Measurements from ENCODE around the gene TBC1D5.
"Not testable (repeated sequence)": the region's sequence is repeated elsewhere in the genome, so short reads cannot be mapped to it uniquely, and the experiment has no call there.

Gene TBC1D5

DNA sequence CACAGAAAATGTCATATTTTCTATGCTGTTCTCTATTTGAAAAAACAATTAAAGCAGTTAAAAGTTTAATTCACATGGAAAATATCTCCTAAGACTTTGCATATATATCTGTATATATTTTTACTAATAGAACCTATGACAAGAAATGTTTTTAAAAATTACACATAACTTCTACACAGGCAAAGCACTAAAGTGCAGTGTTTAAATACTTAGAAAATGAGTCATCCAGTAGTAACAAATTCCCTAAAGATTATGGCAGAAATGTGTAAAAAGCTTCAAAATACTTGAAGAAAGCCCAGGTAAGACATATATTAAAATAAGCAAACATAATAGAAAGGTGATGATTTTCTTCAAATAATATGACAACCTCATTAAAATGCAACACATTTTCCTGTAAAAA is 236.6 kb downstream of the TBC1D5 start:
- DNase-seq (ENCODE audit: low read depth, low spot score) = peak; percentile 35
- in situ Hi-C loops (cut with HindIII; ENCODE audit: low sequenced_read_pairs) = no loop called here
- no peak overlapping the region for H3K4me3 ChIP-seq (ENCODE audit: low read depth, low read length)
- TF ChIP-seq, protein P1, sequence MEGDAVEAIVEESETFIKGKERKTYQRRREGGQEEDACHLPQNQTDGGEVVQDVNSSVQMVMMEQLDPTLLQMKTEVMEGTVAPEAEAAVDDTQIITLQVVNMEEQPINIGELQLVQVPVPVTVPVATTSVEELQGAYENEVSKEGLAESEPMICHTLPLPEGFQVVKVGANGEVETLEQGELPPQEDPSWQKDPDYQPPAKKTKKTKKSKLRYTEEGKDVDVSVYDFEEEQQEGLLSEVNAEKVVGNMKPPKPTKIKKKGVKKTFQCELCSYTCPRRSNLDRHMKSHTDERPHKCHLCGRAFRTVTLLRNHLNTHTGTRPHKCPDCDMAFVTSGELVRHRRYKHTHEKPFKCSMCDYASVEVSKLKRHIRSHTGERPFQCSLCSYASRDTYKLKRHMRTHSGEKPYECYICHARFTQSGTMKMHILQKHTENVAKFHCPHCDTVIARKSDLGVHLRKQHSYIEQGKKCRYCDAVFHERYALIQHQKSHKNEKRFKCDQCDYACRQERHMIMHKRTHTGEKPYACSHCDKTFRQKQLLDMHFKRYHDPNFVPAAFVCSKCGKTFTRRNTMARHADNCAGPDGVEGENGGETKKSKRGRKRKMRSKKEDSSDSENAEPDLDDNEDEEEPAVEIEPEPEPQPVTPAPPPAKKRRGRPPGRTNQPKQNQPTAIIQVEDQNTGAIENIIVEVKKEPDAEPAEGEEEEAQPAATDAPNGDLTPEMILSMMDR (IDR thresholded peaks at IDR 0.05; ENCODE audit: low read depth, low read length) = no peak

- in situ Hi-C loops (cut with HindIII; ENCODE audit: low sequenced_read_pairs) = no loop called here
Observed at GRCh38 chr3:17501745-17502144, 240.7 kb downstream of the TBC1D5 start.

GRCh38 chr3:17500618-17501017 is 241.8 kb downstream of the TBC1D5 start:
- TF ChIP-seq, protein P1 (IDR thresholded peaks at IDR 0.05; ENCODE audit: low read depth, low read length) = no peak
- H3K4me3 ChIP-seq (ENCODE audit: low read depth, low read length) = no peak overlapping the region
- peak; percentile 25 for DNase-seq (ENCODE audit: low read depth, low spot score)
- in situ Hi-C loops (cut with HindIII; ENCODE audit: low sequenced_read_pairs) = no loop called here

More at GRCh38 chr3:17501745-17502144, 240.7 kb downstream of the TBC1D5 start:
- no peak overlapping the region for H3K4me3 ChIP-seq (ENCODE audit: low read depth, low read length)
- TF ChIP-seq, protein P1 (IDR thresholded peaks at IDR 0.05; ENCODE audit: low read depth, low read length) = no peak
- no peak for DNase-seq (ENCODE audit: low read depth, low spot score)

DNA sequence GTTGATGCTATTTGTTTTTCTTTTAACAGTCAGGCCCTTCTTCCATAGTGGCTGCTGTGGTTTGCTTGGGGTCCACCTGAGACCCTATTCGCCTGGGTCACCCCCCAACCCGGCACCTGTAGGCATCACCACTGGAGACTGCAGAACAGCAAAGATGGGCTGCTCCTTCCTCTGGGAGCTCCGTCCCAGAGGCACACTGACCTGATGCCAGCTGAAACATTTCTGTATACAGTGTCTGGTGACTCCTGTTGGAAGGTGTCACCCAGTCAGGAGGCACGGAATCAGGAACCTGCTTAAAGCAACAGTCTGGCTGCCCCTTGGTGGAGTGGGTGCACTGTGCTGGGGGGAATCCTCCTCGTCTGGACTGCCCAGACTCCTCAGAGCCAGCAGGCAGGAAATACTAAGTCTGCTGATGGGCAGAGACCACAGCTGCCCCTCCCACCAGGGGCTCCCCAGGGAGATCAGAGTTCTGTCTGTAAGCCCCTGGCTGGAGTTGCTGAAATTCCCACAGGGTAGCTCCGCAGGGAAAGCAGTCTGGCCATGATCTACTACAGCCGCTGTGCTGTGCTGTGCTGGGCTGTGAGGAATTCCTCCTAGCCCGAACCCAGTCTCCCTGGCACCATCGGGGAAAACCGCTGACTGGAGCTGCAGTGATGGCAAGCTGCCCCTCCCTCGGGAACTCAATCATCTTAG is 248.2 kb downstream of the TBC1D5 start:
- TF ChIP-seq, protein P1 (IDR thresholded peaks at IDR 0.05; ENCODE audit: low read depth, low read length) = no peak
- H3K4me3 ChIP-seq (ENCODE audit: low read depth, low read length) = no peak overlapping the region
- in situ Hi-C loops (cut with HindIII; ENCODE audit: low sequenced_read_pairs) = no loop called here
- no peak for DNase-seq (ENCODE audit: low read depth, low spot score)

DNA sequence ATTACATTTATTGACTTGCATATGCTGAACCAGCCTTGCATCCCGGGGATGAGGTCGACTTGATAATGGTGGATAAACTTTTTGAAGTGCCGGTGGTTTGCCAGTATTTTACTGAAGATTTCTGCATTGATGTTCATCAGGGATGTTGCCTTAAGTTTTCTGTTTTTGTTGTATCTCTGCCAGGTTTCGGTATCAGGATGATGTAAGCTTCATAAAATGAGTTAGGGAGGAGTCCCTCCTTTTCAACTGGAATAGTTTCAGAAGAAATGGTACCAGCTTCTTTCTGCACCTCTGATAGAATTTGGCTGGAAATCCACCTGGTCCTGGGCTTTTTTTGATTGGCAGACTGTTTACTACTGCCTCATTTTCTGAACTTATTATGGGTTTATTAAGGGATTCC is 250.8 kb downstream of the TBC1D5 start:
- TF ChIP-seq, protein P1 (IDR thresholded peaks at IDR 0.05; ENCODE audit: low read depth, low read length) = no peak
- DNase-seq (ENCODE audit: low read depth, low spot score) = peak; percentile 87
- in situ Hi-C loops (cut with HindIII; ENCODE audit: low sequenced_read_pairs) = no loop called here
- no peak overlapping the region for H3K4me3 ChIP-seq (ENCODE audit: low read depth, low read length)

- DNase-seq (ENCODE audit: low read depth, low spot score) = peak; percentile 4
- in situ Hi-C loops (cut with HindIII; ENCODE audit: low sequenced_read_pairs); H3K4me3 ChIP-seq (ENCODE audit: low read depth, low read length): not testable (repeated sequence)
Observed at GRCh38 chr3:17491190-17491589, 251.2 kb downstream of the TBC1D5 start.

- in situ Hi-C loops (cut with HindIII; ENCODE audit: low sequenced_read_pairs) = no loop called here
- no peak overlapping the region for H3K4me3 ChIP-seq (ENCODE audit: low read depth, low read length)
- DNase-seq (ENCODE audit: low read depth, low spot score) = peak; percentile 16
- TF ChIP-seq, protein P1 (IDR thresholded peaks at IDR 0.05; ENCODE audit: low read depth, low read length) = no peak
Observed at GRCh38 chr3:17489139-17489538, 253.3 kb downstream of the TBC1D5 start.
